ENCODE data around the gene OCA2.
"Not testable (repeated sequence)": the region's sequence is repeated elsewhere in the genome, so short reads cannot be mapped to it uniquely, and the experiment has no call there.

Gene OCA2

GRCh38 chr15:28021281-28022039 is 77.7 kb downstream of the OCA2 start:
- peak; percentile 75 for DNase-seq

- no peak for DNase-seq
Measured at GRCh38 chr15:28020644-28021043, 78.5 kb downstream of the OCA2 start.

GRCh38 chr15:28019594-28020309 is 79.4 kb downstream of the OCA2 start:
- DNase-seq = no peak

GRCh38 chr15:28018291-28019044 is 80.6 kb downstream of the OCA2 start:
- DNase-seq = no peak

- DNase-seq = no peak
Measured at GRCh38 chr15:28017423-28017924, 81.6 kb downstream of the OCA2 start.

GRCh38 chr15:28015855-28016254 is 83.3 kb downstream of the OCA2 start:
- no peak for DNase-seq

- DNase-seq = no peak
Measured at GRCh38 chr15:28014623-28015200, 84.4 kb downstream of the OCA2 start.

GRCh38 chr15:28013976-28014375 is 85.1 kb downstream of the OCA2 start:
- DNase-seq = no peak

- DNase-seq = no peak
Measured at GRCh38 chr15:28013480-28013879, 85.6 kb downstream of the OCA2 start.

GRCh38 chr15:28012231-28012630 is 86.9 kb downstream of the OCA2 start:
- DNase-seq = no peak

- not testable (repeated sequence) for DNase-seq
Measured at GRCh38 chr15:28008175-28008574, 90.9 kb downstream of the OCA2 start.

- no peak for DNase-seq
Measured at GRCh38 chr15:28006116-28006905, 92.8 kb downstream of the OCA2 start.

GRCh38 chr15:28005004-28005527 is 94.0 kb downstream of the OCA2 start:
- no peak for DNase-seq

- no peak for DNase-seq
Measured at GRCh38 chr15:28004143-28005003, 94.7 kb downstream of the OCA2 start.

- no peak for DNase-seq
Measured at GRCh38 chr15:28003302-28004037, 95.6 kb downstream of the OCA2 start.

- DNase-seq = no peak
Measured at GRCh38 chr15:28002867-28003266, 96.2 kb downstream of the OCA2 start.

GRCh38 chr15:28002136-28002861 is 96.8 kb downstream of the OCA2 start:
- DNase-seq = no peak

GRCh38 chr15:28001641-28002040 is 97.5 kb downstream of the OCA2 start:
- no peak for DNase-seq

GRCh38 chr15:27993996-27994780 is 104.9 kb downstream of the OCA2 start:
- DNase-seq = no peak

Measured in NCI-H1436 (cell line).